HepG2 (cell line): Measurements from ENCODE around the gene DHX16. TPM values are rescaled to one million over a fixed set of nuclear protein-coding genes. Genes with fewer than 3 reads are reported as not detected.

ENCODE experiments used
- CBX1 ChIP-seq: IDR thresholded peaks from one replicate; pipeline ENCODE4 v1.6.1; 2016; ENCODE audit warnings: antibody characterized with exemption, low read depth
- CTCF ChIP-seq: sonication (generic); formaldehyde crosslinking; IDR thresholded peaks from 2 replicates; pipeline ENCODE4 v1.5.0; 2020; ENCODE audit warnings: mild to moderate bottlenecking, missing genetic modification reagents, moderate library complexity
- DZIP1 ChIP-seq: sonication (generic); formaldehyde crosslinking; IDR thresholded peaks from 2 replicates; pipeline ENCODE4 v1.5.0; 2020; ENCODE audit warnings: mild to moderate bottlenecking, missing genetic modification reagents
- EZH2 ChIP-seq: conservative IDR thresholded peaks from 2 replicates; pipeline ENCODE4 v1.6.1; 2012; ENCODE audit warnings: mild to moderate bottlenecking, low read depth, low read length, moderate library complexity
- HNF1B ChIP-seq: sonication (generic); formaldehyde crosslinking; IDR thresholded peaks from 2 replicates; pipeline ENCODE4 v1.5.1; 2020; ENCODE audit warnings: mild to moderate bottlenecking, moderate library complexity, missing genetic modification reagents
- PBX2 ChIP-seq: IDR thresholded peaks from 2 replicates; pipeline ENCODE4 v1.6.1; 2016; ENCODE audit warnings: control low read depth
- SMARCC2 ChIP-seq: fragments of 450-650 bp; IDR thresholded peaks from 2 replicates; pipeline ENCODE4 v1.6.1; 2017; ENCODE audit warnings: antibody characterized with exemption, mild to moderate bottlenecking
- TOPORS ChIP-seq: sonication (generic); formaldehyde crosslinking; IDR thresholded peaks from 2 replicates; pipeline ENCODE4 v1.8.0; 2023; ENCODE audit warnings: mild to moderate bottlenecking, missing genetic modification reagents
- ZFP36L2 ChIP-seq: sonication (generic); formaldehyde crosslinking; IDR thresholded peaks from 2 replicates; pipeline ENCODE4 v1.4.0; 2020; ENCODE audit warnings: missing genetic modification reagents
- ZNF232 ChIP-seq: sonication (generic); formaldehyde crosslinking; IDR thresholded peaks from 2 replicates; pipeline ENCODE4 v1.4.0; 2020; ENCODE audit warnings: missing genetic modification reagents, borderline replicate concordance
- ZNF235 ChIP-seq: sonication (generic); formaldehyde crosslinking; IDR thresholded peaks from 2 replicates; pipeline ENCODE4 v1.8.1; 2023; ENCODE audit warnings: mild to moderate bottlenecking, missing genetic modification reagents, borderline replicate concordance
- ZNF260 ChIP-seq: sonication (generic); formaldehyde crosslinking; IDR thresholded peaks from 2 replicates; pipeline ENCODE4 v1.4.0; 2020; ENCODE audit warnings: missing genetic modification reagents, low read depth, mild to moderate bottlenecking, borderline replicate concordance
- ZSCAN31 ChIP-seq: sonication (generic); formaldehyde crosslinking; IDR thresholded peaks from 2 replicates; pipeline ENCODE4 v1.5.0; 2020; ENCODE audit warnings: low read depth, mild to moderate bottlenecking, missing genetic modification reagents
- polyA plus RNA-seq, 8 experiments: library from polyadenylated mRNA; depleted of rRNA in 3 of 8; stranded (reverse) in 7 of 8; unstranded in 1 of 8; fragments of >200 nt; fragmentation: Illumina TruSeq in 4 of 8; extraction: Trizol in 4 of 8; gene quantifications; 2 replicates each; pipeline versions ENCODE4 v1.2.1 to v1.2.3, GENCODE V29; 2011 to 2016; ENCODE audit warnings: low read depth in 4 of 8, missing spikeins in 1 of 8, mixed read lengths in 1 of 8; ENCODE audit not compliant: insufficient read depth in 1 of 8
- total RNA-seq, 5 experiments: library from RNA; depleted of rRNA; stranded (reverse); fragments of >200 nt; fragmentation: Illumina TruSeq; extraction: Trizol; gene quantifications; 2 replicates each; pipeline ENCODE4 v1.2.3, GENCODE V29; 2016; ENCODE audit warnings: low read depth in 1 of 5
- TF ChIP-seq, protein P1 (sequence below): sonication (generic); formaldehyde crosslinking; IDR thresholded peaks from 2 replicates; pipeline ENCODE4 v1.4.0; 2020; ENCODE audit warnings: mild to moderate bottlenecking, missing genetic modification reagents
- TF ChIP-seq, protein P2 (sequence below): IDR thresholded peaks from 2 replicates; pipeline ENCODE4 v1.6.1; 2016; ENCODE audit warnings: low read depth, missing genetic modification reagents, missing compliant biosample characterization

The DHX16 gene
- total and polyA plus RNA-seq, 2 of the 13 experiments (the other 11 are each of a cell fraction or from before 2014, with no cell fraction given) = 57.0 to 58.5 TPM

- TF ChIP-seq, protein P1, sequence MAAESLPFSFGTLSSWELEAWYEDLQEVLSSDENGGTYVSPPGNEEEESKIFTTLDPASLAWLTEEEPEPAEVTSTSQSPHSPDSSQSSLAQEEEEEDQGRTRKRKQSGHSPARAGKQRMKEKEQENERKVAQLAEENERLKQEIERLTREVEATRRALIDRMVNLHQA (CRISPR knock-in tag) = no peak
- TF ChIP-seq ZFP36L2 (CRISPR knock-in tag) (no peak), ZNF260 (CRISPR knock-in tag) (no peak), SMARCC2 (no peak), TOPORS (CRISPR knock-in tag) (peak; percentile 60; the same call in 1 of the 2 replicates), ZSCAN31 (peak; percentile 88), CTCF (CRISPR knock-in tag) (peak; percentile 61), DZIP1 (no peak), PBX2 (CRISPR knock-in tag) (no peak), HNF1B (peak; percentile 57; the same call in 1 of the 2 replicates), EZH2 (no peak), CBX1 (no peak), ZNF235 (0 out of 2 replicates have a peak, but pooled peaks have one; percentile 27), ZNF232 (peak; percentile 41; the same call in 1 of the 2 replicates)
- TF ChIP-seq, protein P2, sequence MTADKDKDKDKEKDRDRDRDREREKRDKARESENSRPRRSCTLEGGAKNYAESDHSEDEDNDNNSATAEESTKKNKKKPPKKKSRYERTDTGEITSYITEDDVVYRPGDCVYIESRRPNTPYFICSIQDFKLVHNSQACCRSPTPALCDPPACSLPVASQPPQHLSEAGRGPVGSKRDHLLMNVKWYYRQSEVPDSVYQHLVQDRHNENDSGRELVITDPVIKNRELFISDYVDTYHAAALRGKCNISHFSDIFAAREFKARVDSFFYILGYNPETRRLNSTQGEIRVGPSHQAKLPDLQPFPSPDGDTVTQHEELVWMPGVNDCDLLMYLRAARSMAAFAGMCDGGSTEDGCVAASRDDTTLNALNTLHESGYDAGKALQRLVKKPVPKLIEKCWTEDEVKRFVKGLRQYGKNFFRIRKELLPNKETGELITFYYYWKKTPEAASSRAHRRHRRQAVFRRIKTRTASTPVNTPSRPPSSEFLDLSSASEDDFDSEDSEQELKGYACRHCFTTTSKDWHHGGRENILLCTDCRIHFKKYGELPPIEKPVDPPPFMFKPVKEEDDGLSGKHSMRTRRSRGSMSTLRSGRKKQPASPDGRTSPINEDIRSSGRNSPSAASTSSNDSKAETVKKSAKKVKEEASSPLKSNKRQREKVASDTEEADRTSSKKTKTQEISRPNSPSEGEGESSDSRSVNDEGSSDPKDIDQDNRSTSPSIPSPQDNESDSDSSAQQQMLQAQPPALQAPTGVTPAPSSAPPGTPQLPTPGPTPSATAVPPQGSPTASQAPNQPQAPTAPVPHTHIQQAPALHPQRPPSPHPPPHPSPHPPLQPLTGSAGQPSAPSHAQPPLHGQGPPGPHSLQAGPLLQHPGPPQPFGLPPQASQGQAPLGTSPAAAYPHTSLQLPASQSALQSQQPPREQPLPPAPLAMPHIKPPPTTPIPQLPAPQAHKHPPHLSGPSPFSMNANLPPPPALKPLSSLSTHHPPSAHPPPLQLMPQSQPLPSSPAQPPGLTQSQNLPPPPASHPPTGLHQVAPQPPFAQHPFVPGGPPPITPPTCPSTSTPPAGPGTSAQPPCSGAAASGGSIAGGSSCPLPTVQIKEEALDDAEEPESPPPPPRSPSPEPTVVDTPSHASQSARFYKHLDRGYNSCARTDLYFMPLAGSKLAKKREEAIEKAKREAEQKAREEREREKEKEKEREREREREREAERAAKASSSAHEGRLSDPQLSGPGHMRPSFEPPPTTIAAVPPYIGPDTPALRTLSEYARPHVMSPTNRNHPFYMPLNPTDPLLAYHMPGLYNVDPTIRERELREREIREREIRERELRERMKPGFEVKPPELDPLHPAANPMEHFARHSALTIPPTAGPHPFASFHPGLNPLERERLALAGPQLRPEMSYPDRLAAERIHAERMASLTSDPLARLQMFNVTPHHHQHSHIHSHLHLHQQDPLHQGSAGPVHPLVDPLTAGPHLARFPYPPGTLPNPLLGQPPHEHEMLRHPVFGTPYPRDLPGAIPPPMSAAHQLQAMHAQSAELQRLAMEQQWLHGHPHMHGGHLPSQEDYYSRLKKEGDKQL (CRISPR knock-in tag) = no peak
These were observed 48.6 kb upstream of the DHX16 start (continued) for GRCh38 chr6:30721198-30722024.
